H9 (cell line): ENCODE results near the gene B4GAT1. TPM values are rescaled to one million over a fixed set of nuclear protein-coding genes. Genes with fewer than 3 reads are reported as not detected.

Experiments
- DNase-seq: peaks from one replicate; pipeline ENCODE4 v3.0.0-alpha.2; 2017
- H2AFZ ChIP-seq: one replicate; pipeline ENCODE4 v1.6.1; 2013; ENCODE audit warnings: mild to moderate bottlenecking, low read length, control low read depth, moderate library complexity
- H2AK5ac ChIP-seq: 2 replicates; pipeline ENCODE4 v1.6.1; 2013; ENCODE audit warnings: low read length, control low read depth, mixed read lengths; ENCODE audit not compliant: insufficient read length
- H2BK120ac ChIP-seq: one replicate; pipeline ENCODE4 v1.6.1; 2013; ENCODE audit warnings: low read depth, mild to moderate bottlenecking, low read length, control low read depth, inconsistent platforms; ENCODE audit not compliant: poor library complexity, severe bottlenecking
- H2BK12ac ChIP-seq: 2 replicates; pipeline ENCODE4 v1.6.1; 2013; ENCODE audit warnings: low read length, control low read depth, mixed read lengths, low read depth; ENCODE audit not compliant: insufficient read length
- H2BK15ac ChIP-seq: 2 replicates; pipeline ENCODE4 v1.6.1; 2013; ENCODE audit warnings: low read depth, low read length, control low read depth
- H2BK20ac ChIP-seq: one replicate; pipeline ENCODE4 v1.6.1; 2013; ENCODE audit warnings: low read depth, mild to moderate bottlenecking, low read length, control low read depth, inconsistent platforms; ENCODE audit not compliant: poor library complexity, severe bottlenecking
- H2BK5ac ChIP-seq: 2 replicates; pipeline ENCODE4 v1.6.1; 2013; ENCODE audit warnings: low read length, control low read depth, mixed read lengths; ENCODE audit not compliant: insufficient read length
- H3K14ac ChIP-seq: 2 replicates; pipeline ENCODE4 v1.6.1; 2013; ENCODE audit warnings: low read length, control low read depth; ENCODE audit not compliant: insufficient read depth
- H3K18ac ChIP-seq: 2 replicates; pipeline ENCODE4 v1.6.1; 2013; ENCODE audit warnings: low read depth, mild to moderate bottlenecking, mixed read lengths, low read length, control low read depth; ENCODE audit not compliant: insufficient read length
- H3K23ac ChIP-seq: 2 replicates; pipeline ENCODE4 v1.6.1; 2013; ENCODE audit warnings: low read length, control low read depth, mixed read lengths, low read depth; ENCODE audit not compliant: insufficient read length
- H3K23me2 ChIP-seq: 2 replicates; pipeline ENCODE4 v1.6.1; 2013; ENCODE audit warnings: low read depth, mild to moderate bottlenecking, mixed read lengths, low read length, control low read depth; ENCODE audit not compliant: insufficient read length, poor library complexity, severe bottlenecking
- H3K27ac ChIP-seq: 2 replicates; pipeline ENCODE4 v1.5.1; 2013; ENCODE audit warnings: low read length, control low read depth, mixed read lengths, low read depth; ENCODE audit not compliant: insufficient read length
- H3K27me3 ChIP-seq: 2 replicates; pipeline ENCODE4 v1.6.1; 2013; ENCODE audit warnings: low read length, control low read depth, inconsistent platforms; ENCODE audit not compliant: insufficient read depth
- H3K4ac ChIP-seq: 2 replicates; pipeline ENCODE4 v1.6.1; 2013; ENCODE audit warnings: low read depth, mild to moderate bottlenecking, control low read depth, inconsistent platforms, low read length, moderate library complexity
- H3K4me1 ChIP-seq: 2 replicates; pipeline ENCODE4 v1.6.1; 2013; ENCODE audit warnings: low read length, control low read depth, inconsistent platforms; ENCODE audit not compliant: insufficient read depth
- H3K4me2 ChIP-seq: 2 replicates; pipeline ENCODE4 v1.6.1; 2013; ENCODE audit warnings: low read length, control low read depth, mixed read lengths; ENCODE audit not compliant: insufficient read length, insufficient read depth
- H3K56ac ChIP-seq: 2 replicates; pipeline ENCODE4 v1.6.1; 2013; ENCODE audit warnings: low read depth, mild to moderate bottlenecking, mixed read lengths, low read length, control low read depth; ENCODE audit not compliant: insufficient read length
- H3K79me1 ChIP-seq: 2 replicates; pipeline ENCODE4 v1.6.1; 2013; ENCODE audit warnings: low read depth, mild to moderate bottlenecking, moderate library complexity, low read length, control low read depth, inconsistent platforms; ENCODE audit not compliant: insufficient read depth, poor library complexity, severe bottlenecking
- H3K79me2 ChIP-seq: 2 replicates; pipeline ENCODE4 v1.6.1; 2013; ENCODE audit warnings: low read length, control low read depth, inconsistent platforms; ENCODE audit not compliant: insufficient read depth
- H3K9ac ChIP-seq: 2 replicates; pipeline ENCODE4 v1.6.1; 2013; ENCODE audit warnings: low read length, control low read depth, mixed read lengths; ENCODE audit not compliant: insufficient read length; ENCODE audit errors: extremely low read depth
- H3K9me3 ChIP-seq: one replicate; pipeline ENCODE4 v1.6.1; 2013; ENCODE audit warnings: low read depth, low read length, inconsistent platforms; ENCODE audit not compliant: control insufficient read depth
- H3T11ph ChIP-seq: one replicate; pipeline ENCODE4 v1.6.1; 2013; ENCODE audit warnings: mild to moderate bottlenecking, low read length, control low read depth, inconsistent platforms
- H4K20me1 ChIP-seq: one replicate; pipeline ENCODE4 v1.6.1; 2013; ENCODE audit not compliant: control insufficient read depth, insufficient read length, insufficient read depth
- H4K5ac ChIP-seq: 2 replicates; pipeline ENCODE4 v1.6.1; 2013; ENCODE audit warnings: low read depth, mild to moderate bottlenecking, mixed read lengths, low read length, control low read depth; ENCODE audit not compliant: insufficient read length
- H4K8ac ChIP-seq: replicated peaks from 2 replicates; pipeline ENCODE4 v1.6.1; 2013; ENCODE audit warnings: low read length, control low read depth, mixed read lengths, low read depth; ENCODE audit not compliant: insufficient read length
- H4K91ac ChIP-seq: 2 replicates; pipeline ENCODE4 v1.6.1; 2013; ENCODE audit warnings: low read depth, mild to moderate bottlenecking, moderate library complexity, mixed read lengths, low read length, control low read depth; ENCODE audit not compliant: insufficient read length
- H3K27ac Mint-ChIP-seq, 3 experiments: 2 replicates in 2 of 3; 3 replicates in 1 of 3; pipeline ENCODE4 v1.8.0; 2020 to 2021; ENCODE audit warnings: mixed read lengths in 3 of 3, mild to moderate bottlenecking in 1 of 3, moderate library complexity in 1 of 3
- H3K27me3 Mint-ChIP-seq: 2 replicates; pipeline ENCODE4 v1.8.0; 2021; ENCODE audit warnings: low read depth, mild to moderate bottlenecking, moderate library complexity, mixed read lengths
- H3K36me3 Mint-ChIP-seq, 3 experiments: 2 replicates in 2 of 3; 3 replicates in 1 of 3; pipeline ENCODE4 v1.8.0; 2020 to 2021; ENCODE audit warnings: low read depth in 3 of 3, mixed read lengths in 3 of 3; ENCODE audit not compliant: insufficient read depth in 1 of 3
- H3K4me1 Mint-ChIP-seq, 2 experiments: 2 replicates each; pipeline ENCODE4 v1.8.0; 2020; ENCODE audit warnings: mixed read lengths in 2 of 2
- H3K4me3 Mint-ChIP-seq, 2 experiments: 2 replicates in 1 of 2; 3 replicates in 1 of 2; pipeline ENCODE4 v1.8.0; 2020 to 2021; ENCODE audit warnings: mild to moderate bottlenecking in 2 of 2, mixed read lengths in 2 of 2, moderate library complexity in 1 of 2
- H3K9me3 Mint-ChIP-seq, 2 experiments: 2 replicates in 1 of 2; 3 replicates in 1 of 2; pipeline ENCODE4 v1.8.0; 2020; ENCODE audit warnings: mild to moderate bottlenecking in 2 of 2, mixed read lengths in 2 of 2, moderate library complexity in 1 of 2
- WGBS: extraction: QIAGEN DNeasy Blood & Tissue Kit; methylation state at CpG from one replicate; pipeline ENCODE4 v1.1.7; 2013; ENCODE audit warnings: missing lambda C conversion rate, low lambda C conversion rate, mixed read lengths; ENCODE audit not compliant: insufficient read length; ENCODE audit errors: extremely low coverage; 5-methylcytosine and 5-hydroxymethylcytosine counted together
- total RNA-seq: library from RNA; stranded (reverse); gene quantifications from 2 replicates; pipeline ENCODE4 v1.2.1, GENCODE V29; 2021
- TF ChIP-seq, protein P1 (sequence below): fragments of 200-600 bp; sonication (generic); conservative IDR thresholded peaks from 3 replicates; pipeline ENCODE4 v1.8.0; 2021; ENCODE audit warnings: antibody characterized with exemption, mild to moderate bottlenecking

B4GAT1 gene
- total RNA-seq, 1 experiment from 2014 or later = 24.3 TPM

DNA sequence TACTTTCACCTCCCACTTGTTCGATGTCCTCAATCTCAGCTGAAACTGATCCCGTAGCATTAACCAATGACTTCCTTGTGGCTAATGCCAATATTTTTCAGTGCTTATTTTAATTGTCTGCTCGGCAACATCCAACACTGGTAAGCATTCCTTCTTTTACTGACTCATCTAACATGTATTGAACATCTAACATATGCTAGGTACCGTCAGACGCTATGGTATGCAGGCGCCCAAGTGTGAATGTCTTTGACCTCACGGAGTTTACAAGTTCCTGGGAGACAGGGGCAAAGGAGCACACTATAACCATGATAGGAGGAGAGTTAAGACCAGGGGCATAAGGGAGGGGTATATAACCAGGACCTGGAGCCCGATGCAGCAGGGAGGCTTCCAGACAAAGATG lies 4.3 kb downstream of the B4GAT1 start:
- Histone ChIP-seq H3K9ac (no peak overlapping the region), H3K23me2 (peaks cover 16% of the 10 kb centered on the region), H2AK5ac (no peak overlapping the region), H4K20me1 (peaks cover 3% of the 10 kb centered on the region), H3K4ac (no peak overlapping the region), H3K4me2 (no peak overlapping the region), H3K4me1 (no peaks in the 10 kb centered on the region), H2AFZ (no peak overlapping the region), H3T11ph (no peak overlapping the region), H4K8ac (no peak overlapping the region), H3K14ac (no peak overlapping the region), H3K9me3 (no peaks in the 10 kb centered on the region), H4K91ac (no peak overlapping the region), H3K18ac (no peak overlapping the region), H3K27ac (no peak overlapping the region), H2BK12ac (no peak overlapping the region), H2BK5ac (no peak overlapping the region), H3K56ac (no peak overlapping the region), H4K5ac (no peak overlapping the region), H3K79me2 (peaks cover 2% of the 10 kb centered on the region; the same call in 1 of the 2 replicates), H3K23ac (no peak overlapping the region), H3K79me1 (no peaks in the 10 kb centered on the region), H2BK120ac (no peak overlapping the region), H2BK15ac (no peak overlapping the region), H2BK20ac (no peak overlapping the region), H3K27me3 (no peaks in the 10 kb centered on the region)
- DNase-seq = no peak
- peaks cover 26% of the 10 kb centered on the region in 2 experiments for H3K4me1 Mint-ChIP-seq
- H3K27ac Mint-ChIP-seq = no peak overlapping the region
- peaks cover 12 to 29% (median 23%) of the 10 kb centered on the region in 3 experiments for H3K36me3 Mint-ChIP-seq
- TF ChIP-seq, protein P1, sequence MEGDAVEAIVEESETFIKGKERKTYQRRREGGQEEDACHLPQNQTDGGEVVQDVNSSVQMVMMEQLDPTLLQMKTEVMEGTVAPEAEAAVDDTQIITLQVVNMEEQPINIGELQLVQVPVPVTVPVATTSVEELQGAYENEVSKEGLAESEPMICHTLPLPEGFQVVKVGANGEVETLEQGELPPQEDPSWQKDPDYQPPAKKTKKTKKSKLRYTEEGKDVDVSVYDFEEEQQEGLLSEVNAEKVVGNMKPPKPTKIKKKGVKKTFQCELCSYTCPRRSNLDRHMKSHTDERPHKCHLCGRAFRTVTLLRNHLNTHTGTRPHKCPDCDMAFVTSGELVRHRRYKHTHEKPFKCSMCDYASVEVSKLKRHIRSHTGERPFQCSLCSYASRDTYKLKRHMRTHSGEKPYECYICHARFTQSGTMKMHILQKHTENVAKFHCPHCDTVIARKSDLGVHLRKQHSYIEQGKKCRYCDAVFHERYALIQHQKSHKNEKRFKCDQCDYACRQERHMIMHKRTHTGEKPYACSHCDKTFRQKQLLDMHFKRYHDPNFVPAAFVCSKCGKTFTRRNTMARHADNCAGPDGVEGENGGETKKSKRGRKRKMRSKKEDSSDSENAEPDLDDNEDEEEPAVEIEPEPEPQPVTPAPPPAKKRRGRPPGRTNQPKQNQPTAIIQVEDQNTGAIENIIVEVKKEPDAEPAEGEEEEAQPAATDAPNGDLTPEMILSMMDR = no peak
- WGBS = no CpG with 5 or more reads among the region's 8 CpGs
- H3K27me3 Mint-ChIP-seq = peaks cover 4% of the 10 kb centered on the region
- peaks cover 0 to 3% of the 10 kb centered on the region in 2 experiments; a peak in 4 of 5 replicates for H3K9me3 Mint-ChIP-seq
- peak overlapping the region; percentile 95 to 98; a peak in 4 of 5 replicates for H3K4me3 Mint-ChIP-seq
